Liver (tissue), 3 donors: ENCODE data around the gene GPR171.

Experiments
- GABPA ChIP-seq, 2 donors: IDR thresholded peaks in 1 of 2; conservative IDR thresholded peaks in 1 of 2; 2 replicates each; pipeline ENCODE4 v1.6.1; 2016; ENCODE audit warnings: antibody characterized with exemption in 2 of 2, mild to moderate bottlenecking in 1 of 2, moderate library complexity in 1 of 2
- RAD21 ChIP-seq, 2 donors: IDR thresholded peaks; 2 replicates each; pipeline ENCODE4 v1.6.1; 2016; ENCODE audit warnings: antibody characterized with exemption in 2 of 2, mild to moderate bottlenecking in 2 of 2
- TF ChIP-seq, protein P1 (sequence below): fragments of 150-350 bp; IDR thresholded peaks from 2 replicates; pipeline ENCODE4 v1.5.1; 2017; ENCODE audit warnings: improper control_type of control experiment, low read depth, low read length; ENCODE audit not compliant: missing input control
- donor health status: healthy.
- donor health status: healthy.

DNA sequence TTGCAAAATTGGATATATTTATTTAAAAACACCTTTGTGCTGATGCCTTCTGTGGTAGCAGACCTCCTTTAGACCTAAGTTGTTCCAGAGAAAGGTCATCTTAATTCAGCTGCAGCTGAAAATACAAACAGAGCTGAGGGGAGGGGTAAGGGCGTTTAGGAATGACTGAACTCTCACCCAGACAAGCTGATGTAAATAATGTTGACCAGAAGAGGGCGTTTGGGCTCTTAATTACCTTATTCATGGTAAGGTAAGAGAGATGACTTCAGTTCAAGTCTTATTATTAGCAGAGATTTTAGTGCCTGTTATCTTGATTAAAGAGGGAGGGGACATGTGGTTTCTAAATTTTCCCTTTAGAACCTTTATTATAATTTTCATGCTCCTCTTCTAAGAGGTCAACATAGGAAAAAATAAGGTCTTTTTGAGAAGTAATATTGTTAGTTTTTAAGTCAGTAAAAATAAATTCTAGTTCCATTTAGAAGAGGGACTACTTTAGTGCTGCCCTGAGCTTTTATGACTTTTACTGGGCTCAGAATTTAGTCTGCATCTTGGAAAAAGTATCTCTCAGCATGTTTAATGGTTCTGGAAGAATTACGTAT lies 46.3 kb downstream of the GPR171 start:
- TF ChIP-seq, protein P1, sequence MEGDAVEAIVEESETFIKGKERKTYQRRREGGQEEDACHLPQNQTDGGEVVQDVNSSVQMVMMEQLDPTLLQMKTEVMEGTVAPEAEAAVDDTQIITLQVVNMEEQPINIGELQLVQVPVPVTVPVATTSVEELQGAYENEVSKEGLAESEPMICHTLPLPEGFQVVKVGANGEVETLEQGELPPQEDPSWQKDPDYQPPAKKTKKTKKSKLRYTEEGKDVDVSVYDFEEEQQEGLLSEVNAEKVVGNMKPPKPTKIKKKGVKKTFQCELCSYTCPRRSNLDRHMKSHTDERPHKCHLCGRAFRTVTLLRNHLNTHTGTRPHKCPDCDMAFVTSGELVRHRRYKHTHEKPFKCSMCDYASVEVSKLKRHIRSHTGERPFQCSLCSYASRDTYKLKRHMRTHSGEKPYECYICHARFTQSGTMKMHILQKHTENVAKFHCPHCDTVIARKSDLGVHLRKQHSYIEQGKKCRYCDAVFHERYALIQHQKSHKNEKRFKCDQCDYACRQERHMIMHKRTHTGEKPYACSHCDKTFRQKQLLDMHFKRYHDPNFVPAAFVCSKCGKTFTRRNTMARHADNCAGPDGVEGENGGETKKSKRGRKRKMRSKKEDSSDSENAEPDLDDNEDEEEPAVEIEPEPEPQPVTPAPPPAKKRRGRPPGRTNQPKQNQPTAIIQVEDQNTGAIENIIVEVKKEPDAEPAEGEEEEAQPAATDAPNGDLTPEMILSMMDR: peak; percentile 48
- TF ChIP-seq GABPA (IDR thresholded peaks at IDR 0.05 in 1 of 2, conservative IDR thresholded peaks at IDR 0.05 in 1 of 2) (no peak), RAD21 (IDR thresholded peaks at IDR 0.05) (peak; percentile 61 to 75)
